GM12878 (cell line): ENCODE data around the gene NRN1L. TPM values are rescaled to one million over a fixed set of nuclear protein-coding genes. Genes with fewer than 3 reads are reported as not detected.

ENCODE experiments used
- MYC ChIP-seq: IDR thresholded peaks from 2 replicates; pipeline ENCODE4 v1.6.1; 2011; ENCODE audit warnings: mild to moderate bottlenecking, low read length, moderate library complexity, inconsistent platforms; ENCODE audit not compliant: insufficient read depth, insufficient replicate concordance, insufficient read length, severe bottlenecking
- polyA plus RNA-seq, 11 experiments: library from polyadenylated mRNA; depleted of rRNA in 4 of 11; unstranded in 6 of 11; stranded (reverse) in 5 of 11; fragments of >200 nt; fragmentation: Nextera tagmentation in 4 of 11; fragmentation: Illumina TruSeq in 1 of 11; extraction: Ambion mirVana in 4 of 11; extraction: Trizol in 1 of 11; gene quantifications; 1 replicate in 1 of 11; 2 replicates in 10 of 11; pipeline versions ENCODE4 v1.2.1 to v1.2.3, GENCODE V29; 2011 to 2016; ENCODE audit warnings: inconsistent platforms in 2 of 11, missing spikeins in 2 of 11, low read depth in 1 of 11
- total RNA-seq, 4 experiments: library from RNA; depleted of rRNA in 3 of 4; stranded (reverse); fragments of >200 nt in 3 of 4; fragmentation: Illumina TruSeq in 1 of 4; extraction: Trizol in 1 of 4; gene quantifications; 2 replicates each; pipeline versions ENCODE4 v1.2.1 to v1.2.3, GENCODE V29; 2013 to 2021
- TF ChIP-seq, protein P1 (sequence below): fragments of 450-650 bp; formaldehyde crosslinking; IDR thresholded peaks from 2 replicates; pipeline ENCODE4 v1.4.0; 2022; ENCODE audit warnings: mild to moderate bottlenecking, moderate library complexity
- TF ChIP-seq, protein P2 (sequence below): fragments of 450-650 bp; IDR thresholded peaks from 2 replicates; pipeline ENCODE4 v1.6.1; 2017; ENCODE audit warnings: mild to moderate bottlenecking

NRN1L gene
- total and polyA plus RNA-seq, 10 of the 15 experiments (the other 5 are each of a cell fraction or from before 2014, with no cell fraction given), result 0.11 to 0.99 (median 0.28) TPM; not detected in 3

DNA sequence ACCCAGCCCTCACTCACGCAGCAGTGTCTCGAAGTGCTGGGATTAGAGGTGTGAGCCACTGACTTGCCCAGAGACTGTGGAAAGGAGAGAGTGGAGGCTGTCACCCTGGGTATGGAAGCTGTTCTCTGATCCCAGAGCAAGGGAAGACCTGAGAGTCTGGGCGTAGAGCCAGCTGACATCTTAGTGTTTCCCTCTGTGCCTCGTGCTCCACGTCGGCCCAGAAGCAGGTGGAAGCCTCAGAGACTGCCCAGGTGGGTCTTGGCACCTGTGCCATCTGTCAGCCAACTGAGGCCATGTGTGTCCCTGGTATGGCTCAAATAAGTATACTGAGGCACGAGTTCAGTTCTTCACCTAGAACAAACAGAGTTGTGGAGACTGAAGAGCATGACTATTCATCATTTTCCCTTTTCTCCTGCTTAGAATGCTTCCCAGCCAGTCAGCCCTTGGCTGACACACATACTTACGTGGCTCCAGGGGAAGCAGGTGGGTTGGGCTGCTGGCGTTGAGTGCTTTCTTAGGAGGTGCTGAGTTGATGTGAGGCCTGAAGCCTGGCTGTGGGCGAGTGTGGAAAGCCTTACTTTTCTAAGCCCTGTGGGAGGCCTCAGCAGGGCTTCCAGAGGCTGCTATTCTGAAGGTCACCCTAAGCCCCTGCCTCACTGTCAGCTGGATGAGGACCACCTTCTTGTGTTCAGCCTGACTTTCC lies 38.9 kb downstream of the NRN1L start (continued):
- TF ChIP-seq, protein P1, sequence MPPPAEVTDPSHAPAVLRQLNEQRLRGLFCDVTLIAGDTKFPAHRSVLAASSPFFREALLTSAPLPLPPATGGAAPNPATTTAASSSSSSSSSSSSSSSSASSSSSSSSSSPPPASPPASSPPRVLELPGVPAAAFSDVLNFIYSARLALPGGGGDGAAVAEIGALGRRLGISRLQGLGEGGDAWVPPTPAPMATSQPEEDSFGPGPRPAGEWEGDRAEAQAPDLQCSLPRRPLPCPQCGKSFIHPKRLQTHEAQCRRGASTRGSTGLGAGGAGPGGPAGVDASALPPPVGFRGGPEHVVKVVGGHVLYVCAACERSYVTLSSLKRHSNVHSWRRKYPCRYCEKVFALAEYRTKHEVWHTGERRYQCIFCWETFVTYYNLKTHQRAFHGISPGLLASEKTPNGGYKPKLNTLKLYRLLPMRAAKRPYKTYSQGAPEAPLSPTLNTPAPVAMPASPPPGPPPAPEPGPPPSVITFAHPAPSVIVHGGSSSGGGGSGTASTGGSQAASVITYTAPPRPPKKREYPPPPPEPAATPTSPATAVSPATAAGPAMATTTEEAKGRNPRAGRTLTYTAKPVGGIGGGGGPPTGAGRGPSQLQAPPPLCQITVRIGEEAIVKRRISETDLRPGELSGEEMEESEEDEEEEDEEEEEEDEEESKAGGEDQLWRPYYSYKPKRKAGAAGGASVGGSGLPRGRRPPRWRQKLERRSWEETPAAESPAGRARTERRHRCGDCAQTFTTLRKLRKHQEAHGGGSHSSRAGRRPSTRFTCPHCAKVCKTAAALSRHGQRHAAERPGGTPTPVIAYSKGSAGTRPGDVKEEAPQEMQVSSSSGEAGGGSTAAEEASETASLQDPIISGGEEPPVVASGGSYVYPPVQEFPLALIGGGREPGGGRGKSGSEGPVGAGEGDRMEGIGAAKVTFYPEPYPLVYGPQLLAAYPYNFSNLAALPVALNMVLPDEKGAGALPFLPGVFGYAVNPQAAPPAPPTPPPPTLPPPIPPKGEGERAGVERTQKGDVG (CRISPR knock-in tag), result no peak
- TF ChIP-seq, protein P2, sequence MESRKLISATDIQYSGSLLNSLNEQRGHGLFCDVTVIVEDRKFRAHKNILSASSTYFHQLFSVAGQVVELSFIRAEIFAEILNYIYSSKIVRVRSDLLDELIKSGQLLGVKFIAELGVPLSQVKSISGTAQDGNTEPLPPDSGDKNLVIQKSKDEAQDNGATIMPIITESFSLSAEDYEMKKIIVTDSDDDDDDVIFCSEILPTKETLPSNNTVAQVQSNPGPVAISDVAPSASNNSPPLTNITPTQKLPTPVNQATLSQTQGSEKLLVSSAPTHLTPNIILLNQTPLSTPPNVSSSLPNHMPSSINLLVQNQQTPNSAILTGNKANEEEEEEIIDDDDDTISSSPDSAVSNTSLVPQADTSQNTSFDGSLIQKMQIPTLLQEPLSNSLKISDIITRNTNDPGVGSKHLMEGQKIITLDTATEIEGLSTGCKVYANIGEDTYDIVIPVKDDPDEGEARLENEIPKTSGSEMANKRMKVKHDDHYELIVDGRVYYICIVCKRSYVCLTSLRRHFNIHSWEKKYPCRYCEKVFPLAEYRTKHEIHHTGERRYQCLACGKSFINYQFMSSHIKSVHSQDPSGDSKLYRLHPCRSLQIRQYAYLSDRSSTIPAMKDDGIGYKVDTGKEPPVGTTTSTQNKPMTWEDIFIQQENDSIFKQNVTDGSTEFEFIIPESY, result no peak
- TF ChIP-seq MYC, result no peak
